ENCODE results near the gene JPH3.

- TF ChIP-seq EP300 (IDR thresholded peaks at IDR 0.05) (no peak), CTCF (IDR thresholded peaks at IDR 0.05) (no peak), POLR2A (IDR thresholded peaks at IDR 0.05) (no peak)
Observed at GRCh38 chr16:87652386-87652785, 50.1 kb downstream of the JPH3 start.
